Heart left ventricle (tissue), 13 donors: ENCODE measurements around the gene NAT8L.

Experiments
- CTCF ChIP-seq, 12 donors: fragments of 200-600 bp; sonication (generic) in 4 of 12; IDR thresholded peaks; one replicate each; pipeline versions ENCODE4 v1.5.0 to v1.8.0; 2018 to 2022; ENCODE audit warnings: antibody characterized with exemption in 12 of 12, mild to moderate bottlenecking in 5 of 12
- POLR2A ChIP-seq, 2 donors: fragments of 450-650 bp; IDR thresholded peaks; one replicate each; pipeline ENCODE4 v1.6.1; 2017; ENCODE audit warnings: antibody characterized with exemption in 2 of 2, mild to moderate bottlenecking in 2 of 2, moderate library complexity in 2 of 2
- donor health status: ischemic (EF 13 %, LVEDD 7.1; RV severe dilation, severe dysfunction).
- donor health status: DM: no; HTN: yes; CAD: no.
- donor health status: DM: no; HTN: no; CAD: no.
- donor health status: ischemic (EF 25% LVEDD 6.9; RV normal size, moderate dysfunction).
- donor health status: ischemic (EF 25% LVEDD 5.7; RV mildly dilated, moderate dysfunction).
- donor health status: ischemic (EF 35%, LVEDD 5.7; RV mildly dilated, moderate dysfunction).
- donor health status: nonischemic (EF 11% LVEDD 7.7; RV severe dilation, severe dysfunction).
- donor health status: DM: yes; HTN: yes; CAD: no.
- donor health status: PGD.
- donor health status: ischemic (EF 29% LVEDD 5.4; RV normal size, mild dysfunction).
- donor health status: nonischemic (EF 23%, LVEDD 6.1; RV moderate dilation, normal function).

GRCh38 chr4:2057382-2058065, 1.6 kb upstream of the NAT8L start:
- TF ChIP-seq CTCF (IDR thresholded peaks at IDR 0.05) (no peak), POLR2A (IDR thresholded peaks at IDR 0.05) (no peak)
